OCI-LY1 (cell line): ENCODE results near the gene ZFYVE28.

Experiments
- H2AFZ ChIP-seq: fragments of 200-600 bp; sonication (generic), shearing (Covaris generic); 2 replicates; pipeline ENCODE4 v1.6.0; 2014; ENCODE audit warnings: antibody characterized with exemption, mild to moderate bottlenecking, low read length
- H3F3A ChIP-seq: fragments of 200-600 bp; sonication (generic), shearing (Covaris generic); 2 replicates; pipeline ENCODE4 v1.6.0; 2014; ENCODE audit warnings: mild to moderate bottlenecking, antibody characterized with exemption, low read length, moderate library complexity; ENCODE audit not compliant: insufficient read depth
- H3K27ac ChIP-seq: fragments of 200-600 bp; sonication (generic); 2 replicates; pipeline ENCODE4 v1.5.1; 2014; ENCODE audit warnings: low read length, mixed run types, mild to moderate bottlenecking, low read depth; ENCODE audit not compliant: poor library complexity, severe bottlenecking
- H3K27me3 ChIP-seq: fragments of 200-600 bp; sonication (generic); 2 replicates; pipeline ENCODE4 v1.6.0; 2014; ENCODE audit warnings: antibody characterized with exemption, mild to moderate bottlenecking, low read length, moderate library complexity; ENCODE audit not compliant: insufficient read depth
- H3K36me3 ChIP-seq: fragments of 200-600 bp; sonication (generic); 2 replicates; pipeline ENCODE4 v1.6.1; 2014; ENCODE audit warnings: mild to moderate bottlenecking, antibody characterized with exemption, low read length, moderate library complexity, mixed read lengths; ENCODE audit not compliant: insufficient read depth
- H3K4me1 ChIP-seq: fragments of 200-600 bp; sonication (generic); 2 replicates; pipeline ENCODE4 v1.5.1; 2014; ENCODE audit warnings: mild to moderate bottlenecking, low read length, moderate library complexity; ENCODE audit not compliant: insufficient read depth, severe bottlenecking
- H3K4me2 ChIP-seq: fragments of 200-600 bp; sonication (generic), shearing (Covaris generic); 2 replicates; pipeline ENCODE4 v1.6.1; 2014; ENCODE audit warnings: low read length
- H3K4me3 ChIP-seq: fragments of 200-600 bp; sonication (generic); 2 replicates; pipeline ENCODE4 v1.5.1; 2014; ENCODE audit warnings: low read length, low read depth, mild to moderate bottlenecking, mixed read lengths; ENCODE audit not compliant: poor library complexity, severe bottlenecking
- H3K79me2 ChIP-seq: fragments of 200-600 bp; shearing (Covaris generic); 2 replicates; pipeline ENCODE4 v1.6.1; 2016; ENCODE audit warnings: mixed run types, low read length, mixed read lengths; ENCODE audit not compliant: insufficient read depth
- H3K9ac ChIP-seq: fragments of 200-600 bp; sonication (generic), shearing (Covaris generic); 2 replicates; pipeline ENCODE4 v1.6.1; 2014; ENCODE audit warnings: mild to moderate bottlenecking, low read length, mixed read lengths
- H3K9me2 ChIP-seq: fragments of 200-600 bp; sonication (generic), shearing (Covaris generic); 2 replicates; pipeline ENCODE4 v1.6.1; 2014; ENCODE audit warnings: low read depth, mild to moderate bottlenecking, low read length, mixed read lengths
- H3K9me3 ChIP-seq: fragments of 200-600 bp; shearing (Covaris generic); 2 replicates; pipeline ENCODE4 v1.6.1; 2014; ENCODE audit warnings: low read length, mixed read lengths
- H4K20me1 ChIP-seq: fragments of 200-600 bp; sonication (generic), shearing (Covaris generic); 2 replicates; pipeline ENCODE4 v1.6.0; 2016; ENCODE audit warnings: mild to moderate bottlenecking, low read length; ENCODE audit not compliant: insufficient read depth
- EZH2 ChIP-seq: fragments of 200-600 bp; sonication (generic), shearing (Covaris generic); IDR thresholded peaks from 2 replicates; pipeline ENCODE4 v1.8.0; 2017; ENCODE audit warnings: borderline replicate concordance, mixed run types, mild to moderate bottlenecking, antibody characterized with exemption, low read length, moderate library complexity, mixed read lengths
- TF ChIP-seq, protein P1 (sequence below): fragments of 200-600 bp; sonication (generic), shearing (Covaris generic); IDR thresholded peaks from 2 replicates; pipeline ENCODE4 v1.5.1; 2017; ENCODE audit warnings: mild to moderate bottlenecking, antibody characterized with exemption, low read length, moderate library complexity, mixed read lengths

The ZFYVE28 gene

DNA sequence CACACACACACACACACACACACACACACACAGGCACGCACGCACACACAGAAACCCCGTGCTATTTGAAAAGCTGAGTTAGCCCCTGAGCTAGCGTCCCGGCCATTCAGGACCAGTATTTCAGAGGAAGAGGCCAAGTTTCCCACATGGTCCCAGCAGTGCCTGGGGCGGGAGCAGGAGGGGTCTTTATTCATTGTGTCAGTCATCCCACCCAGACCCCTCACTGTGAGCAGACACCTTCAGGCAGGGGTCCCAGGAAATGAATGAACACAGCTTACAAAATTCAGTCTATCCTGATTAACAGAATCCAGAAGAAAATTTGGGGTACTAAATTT, 58.1 kb downstream of the ZFYVE28 start:
- Histone ChIP-seq H3K27me3 (no peaks in the 10 kb centered on the region), H3K79me2 (no peaks in the 10 kb centered on the region), H3F3A (no peaks in the 10 kb centered on the region), H3K9me3 (no peaks in the 10 kb centered on the region), H3K36me3 (no peaks in the 10 kb centered on the region), H3K9ac (no peak overlapping the region), H2AFZ (no peak overlapping the region), H3K9me2 (no peaks in the 10 kb centered on the region), H4K20me1 (no peaks in the 10 kb centered on the region), H3K4me3 (no peak overlapping the region), H3K4me1 (no peaks in the 10 kb centered on the region), H3K27ac (no peak overlapping the region), H3K4me2 (no peak overlapping the region)
- TF ChIP-seq, protein P1, sequence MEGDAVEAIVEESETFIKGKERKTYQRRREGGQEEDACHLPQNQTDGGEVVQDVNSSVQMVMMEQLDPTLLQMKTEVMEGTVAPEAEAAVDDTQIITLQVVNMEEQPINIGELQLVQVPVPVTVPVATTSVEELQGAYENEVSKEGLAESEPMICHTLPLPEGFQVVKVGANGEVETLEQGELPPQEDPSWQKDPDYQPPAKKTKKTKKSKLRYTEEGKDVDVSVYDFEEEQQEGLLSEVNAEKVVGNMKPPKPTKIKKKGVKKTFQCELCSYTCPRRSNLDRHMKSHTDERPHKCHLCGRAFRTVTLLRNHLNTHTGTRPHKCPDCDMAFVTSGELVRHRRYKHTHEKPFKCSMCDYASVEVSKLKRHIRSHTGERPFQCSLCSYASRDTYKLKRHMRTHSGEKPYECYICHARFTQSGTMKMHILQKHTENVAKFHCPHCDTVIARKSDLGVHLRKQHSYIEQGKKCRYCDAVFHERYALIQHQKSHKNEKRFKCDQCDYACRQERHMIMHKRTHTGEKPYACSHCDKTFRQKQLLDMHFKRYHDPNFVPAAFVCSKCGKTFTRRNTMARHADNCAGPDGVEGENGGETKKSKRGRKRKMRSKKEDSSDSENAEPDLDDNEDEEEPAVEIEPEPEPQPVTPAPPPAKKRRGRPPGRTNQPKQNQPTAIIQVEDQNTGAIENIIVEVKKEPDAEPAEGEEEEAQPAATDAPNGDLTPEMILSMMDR = no peak
- no peak for TF ChIP-seq EZH2

DNA sequence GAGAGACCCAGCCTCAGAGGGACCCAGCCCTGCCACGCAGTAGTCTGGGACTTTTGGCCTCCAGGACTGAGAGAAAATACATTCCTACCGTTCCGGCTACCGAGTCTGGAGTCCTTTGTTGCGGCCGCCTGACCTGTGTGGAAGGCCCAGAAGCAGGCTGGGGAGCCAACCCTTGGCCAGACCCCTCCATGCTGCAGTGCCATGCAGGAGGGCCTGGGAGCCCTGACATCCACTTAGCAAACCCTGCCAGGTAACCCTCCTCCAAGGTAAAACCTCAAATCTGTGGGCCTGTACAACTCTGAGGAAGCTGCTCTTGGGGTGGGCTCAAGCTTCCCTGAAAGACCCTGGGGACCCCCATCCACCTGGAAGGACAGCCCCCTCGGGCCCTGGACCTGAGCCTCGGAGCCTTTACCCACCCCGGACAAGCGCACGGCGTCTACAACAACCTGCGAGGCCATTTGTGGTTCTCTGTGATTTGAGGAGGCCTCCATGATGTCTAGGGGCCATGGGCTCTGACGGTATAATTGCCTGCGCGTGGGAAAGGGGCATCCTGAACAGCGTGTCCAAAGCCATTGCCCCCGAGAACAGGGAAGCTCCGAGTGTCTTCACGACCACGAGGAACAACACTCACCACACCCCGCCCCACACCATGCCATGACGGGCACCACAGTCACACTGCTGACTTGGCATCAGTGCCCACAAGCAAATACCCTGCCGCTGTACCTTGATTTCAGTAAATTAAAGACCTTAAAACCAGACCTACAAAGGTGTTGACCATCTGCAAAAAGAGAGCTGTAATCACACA, 58.7 kb downstream of the ZFYVE28 start:
- Histone ChIP-seq H3K27me3 (no peaks in the 10 kb centered on the region), H3K4me2 (no peak overlapping the region), H3K36me3 (no peaks in the 10 kb centered on the region), H3K27ac (no peak overlapping the region), H3K4me3 (no peak overlapping the region), H3K9me2 (no peaks in the 10 kb centered on the region), H2AFZ (no peak overlapping the region), H3K9ac (no peak overlapping the region), H3F3A (no peaks in the 10 kb centered on the region), H4K20me1 (no peaks in the 10 kb centered on the region), H3K9me3 (no peaks in the 10 kb centered on the region), H3K79me2 (no peaks in the 10 kb centered on the region), H3K4me1 (no peaks in the 10 kb centered on the region)
- TF ChIP-seq, protein P1 = no peak
- no peak for TF ChIP-seq EZH2

DNA sequence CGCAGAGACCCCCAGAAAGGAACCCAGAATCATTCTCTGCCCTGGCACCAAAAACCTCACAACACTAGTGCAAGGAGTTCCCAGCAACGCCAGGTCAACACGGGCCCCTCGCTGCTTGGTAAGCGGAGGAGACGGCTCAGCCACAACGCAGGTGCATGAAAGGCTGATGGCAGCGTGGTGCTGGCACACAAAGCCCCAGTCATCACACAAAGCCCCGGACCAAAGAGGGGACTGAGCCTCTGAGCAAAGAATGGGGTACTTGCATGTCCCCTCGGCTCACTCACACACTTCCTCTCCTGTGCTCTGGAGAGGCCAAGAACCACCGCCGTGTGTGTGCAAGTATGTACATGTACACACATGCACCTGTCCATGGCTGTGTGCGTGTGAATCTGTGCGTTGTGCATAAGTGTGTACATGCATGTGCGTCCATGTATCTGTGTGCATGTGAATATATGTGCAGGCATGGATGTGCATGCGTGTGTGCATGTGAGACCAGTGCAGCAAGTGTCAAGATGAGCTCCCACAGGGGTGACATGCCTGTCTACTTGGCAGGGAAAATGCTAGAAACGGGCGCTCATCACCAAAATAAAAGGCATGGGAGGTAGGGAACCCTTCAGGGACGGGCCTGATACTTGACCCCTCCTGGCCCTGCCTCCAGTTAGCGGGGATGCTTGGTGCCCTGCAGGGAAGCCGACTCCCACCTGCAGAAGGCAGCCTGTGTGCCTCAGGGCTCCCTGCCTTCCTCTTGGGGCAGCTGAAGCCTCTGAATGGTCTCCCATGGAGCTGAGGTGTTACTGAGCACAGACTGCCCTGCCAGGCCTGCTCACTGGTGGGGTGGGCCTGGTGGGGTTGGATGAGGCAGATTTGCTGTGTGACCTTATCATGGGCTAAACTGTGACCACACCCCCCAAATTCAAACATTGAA, 60.4 kb downstream of the ZFYVE28 start:
- H3K9me3 ChIP-seq = no peaks in the 10 kb centered on the region
- H4K20me1 ChIP-seq = no peaks in the 10 kb centered on the region
- no peaks in the 10 kb centered on the region for H3K27me3 ChIP-seq
- no peak overlapping the region for H3K9ac ChIP-seq
- no peaks in the 10 kb centered on the region for H3F3A ChIP-seq
- no peak overlapping the region for H3K4me2 ChIP-seq
- no peaks in the 10 kb centered on the region for H3K4me1 ChIP-seq
- TF ChIP-seq, protein P1 = no peak
- TF ChIP-seq EZH2 = no peak
- no peaks in the 10 kb centered on the region for H3K79me2 ChIP-seq
- no peaks in the 10 kb centered on the region for H3K36me3 ChIP-seq
- no peaks in the 10 kb centered on the region for H3K9me2 ChIP-seq
- H3K27ac ChIP-seq = no peak overlapping the region
- H2AFZ ChIP-seq = no peak overlapping the region
- H3K4me3 ChIP-seq = no peak overlapping the region
